GM21360 (cell line): Measurements from ENCODE around the gene ZNF362.
A peak's percentile ranks its signal among the peaks of the same experiment; 100 is the strongest.
"Not testable (repeated sequence)": the region's sequence is repeated elsewhere in the genome, so short reads cannot be mapped to it uniquely, and the experiment has no call there.

ENCODE experiments used
- ATAC-seq: cut with Tn5 transposase; IDR thresholded peaks from one replicate; pipeline ENCODE4 v1.9.1; 2021; ENCODE audit warnings: mild to moderate bottlenecking, moderate library complexity; ENCODE audit not compliant: unreplicated experiment

The ZNF362 gene

GRCh38 chr1:33256471-33257206, at the start of gene ZNF362:
TSS of gene ZNF362 (plus strand) at chr1:33256492. CDS start at chr1:33270575, 14,083 bp downstream.
- ATAC-seq = peak; percentile 54

- ATAC-seq = no peak
Measured at GRCh38 chr1:33211972-33212371, 44.3 kb upstream of the ZNF362 start.

GRCh38 chr1:33219886-33220661, 36.2 kb upstream of the ZNF362 start:
- ATAC-seq = no peak

- ATAC-seq = no peak
Measured at GRCh38 chr1:33220676-33221384, 35.5 kb upstream of the ZNF362 start.

- no peak for ATAC-seq
Measured at GRCh38 chr1:33221385-33221758, 34.9 kb upstream of the ZNF362 start.

- ATAC-seq = no peak
Measured at GRCh38 chr1:33222381-33222780, 33.9 kb upstream of the ZNF362 start.

GRCh38 chr1:33224166-33224707, 32.1 kb upstream of the ZNF362 start:
- no peak for ATAC-seq

- no peak for ATAC-seq
Measured at GRCh38 chr1:33225586-33225985, 30.7 kb upstream of the ZNF362 start.

GRCh38 chr1:33228935-33229487, 27.3 kb upstream of the ZNF362 start:
- no peak for ATAC-seq

- ATAC-seq = no peak
Measured at GRCh38 chr1:33231166-33231565, 25.1 kb upstream of the ZNF362 start.

GRCh38 chr1:33232716-33233115, 23.6 kb upstream of the ZNF362 start:
- no peak for ATAC-seq

- ATAC-seq = no peak
Measured at GRCh38 chr1:33234131-33234530, 22.2 kb upstream of the ZNF362 start.

GRCh38 chr1:33234588-33234990, 21.7 kb upstream of the ZNF362 start:
- no peak for ATAC-seq

GRCh38 chr1:33235521-33235920, 20.8 kb upstream of the ZNF362 start:
- no peak for ATAC-seq

GRCh38 chr1:33236498-33236897, 19.8 kb upstream of the ZNF362 start:
- no peak for ATAC-seq

- ATAC-seq = no peak
Measured at GRCh38 chr1:33237579-33237978, 18.7 kb upstream of the ZNF362 start.

- not testable (repeated sequence) for ATAC-seq
Measured at GRCh38 chr1:33238194-33238724, 18.0 kb upstream of the ZNF362 start.

- not testable (repeated sequence) for ATAC-seq
Measured at GRCh38 chr1:33239410-33239809, 16.9 kb upstream of the ZNF362 start.

GRCh38 chr1:33241866-33242265, 14.4 kb upstream of the ZNF362 start:
- ATAC-seq = no peak

GRCh38 chr1:33242652-33243051, 13.6 kb upstream of the ZNF362 start:
- no peak for ATAC-seq
